ENCODE results near the gene ANKRD33.

DNA sequence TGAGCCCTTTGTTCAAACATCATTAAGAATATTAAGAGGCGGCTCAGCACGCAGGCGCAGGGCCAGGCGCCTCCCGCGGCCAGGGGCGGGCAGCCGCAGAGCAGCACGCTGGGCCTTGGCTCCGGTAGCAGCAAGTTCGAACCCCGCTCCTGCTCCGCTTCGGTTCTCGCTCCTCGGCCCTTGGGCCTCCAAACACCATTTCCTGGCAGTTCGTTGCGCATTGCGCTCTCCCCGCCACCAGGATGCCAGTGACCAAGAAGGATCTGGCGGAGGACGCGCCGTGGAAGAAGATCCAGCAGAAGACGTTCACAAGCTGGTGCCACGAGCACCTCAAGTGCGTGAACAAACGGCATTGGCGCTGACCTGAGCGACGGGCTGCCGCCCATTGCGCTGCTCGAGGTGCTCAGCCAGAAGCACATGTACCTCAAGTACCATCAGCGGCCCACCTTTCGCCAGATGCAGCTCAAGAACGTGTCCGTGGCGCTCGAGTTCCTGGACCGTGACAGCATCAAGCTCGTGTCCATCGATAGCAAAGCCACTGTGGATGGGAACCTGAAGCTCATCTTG is 12.5 kb downstream of the ANKRD33 start:
- TF ChIP-seq, protein P1, sequence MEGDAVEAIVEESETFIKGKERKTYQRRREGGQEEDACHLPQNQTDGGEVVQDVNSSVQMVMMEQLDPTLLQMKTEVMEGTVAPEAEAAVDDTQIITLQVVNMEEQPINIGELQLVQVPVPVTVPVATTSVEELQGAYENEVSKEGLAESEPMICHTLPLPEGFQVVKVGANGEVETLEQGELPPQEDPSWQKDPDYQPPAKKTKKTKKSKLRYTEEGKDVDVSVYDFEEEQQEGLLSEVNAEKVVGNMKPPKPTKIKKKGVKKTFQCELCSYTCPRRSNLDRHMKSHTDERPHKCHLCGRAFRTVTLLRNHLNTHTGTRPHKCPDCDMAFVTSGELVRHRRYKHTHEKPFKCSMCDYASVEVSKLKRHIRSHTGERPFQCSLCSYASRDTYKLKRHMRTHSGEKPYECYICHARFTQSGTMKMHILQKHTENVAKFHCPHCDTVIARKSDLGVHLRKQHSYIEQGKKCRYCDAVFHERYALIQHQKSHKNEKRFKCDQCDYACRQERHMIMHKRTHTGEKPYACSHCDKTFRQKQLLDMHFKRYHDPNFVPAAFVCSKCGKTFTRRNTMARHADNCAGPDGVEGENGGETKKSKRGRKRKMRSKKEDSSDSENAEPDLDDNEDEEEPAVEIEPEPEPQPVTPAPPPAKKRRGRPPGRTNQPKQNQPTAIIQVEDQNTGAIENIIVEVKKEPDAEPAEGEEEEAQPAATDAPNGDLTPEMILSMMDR (IDR thresholded peaks at IDR 0.05; ENCODE audit: low read length) = no peak
- TF ChIP-seq EZH2phosphoT487 (IDR thresholded peaks at IDR 0.05; ENCODE audit: low read length) = no peak
- no peak for TF ChIP-seq EZH2 (optimal IDR thresholded peaks at IDR 0.05; ENCODE audit: low read depth, low read length)
